Stomach smooth muscle (tissue), 2 donors: ENCODE data around the gene RFC4.

Experiments used
- H3K27ac ChIP-seq: one replicate; pipeline ENCODE4 v1.7.0; 2013; ENCODE audit warnings: mild to moderate bottlenecking, low read length, inconsistent platforms
- H3K27me3 ChIP-seq, 2 donors: one replicate each; pipeline ENCODE4 v1.7.0; 2013; ENCODE audit warnings: low read length in 2 of 2; ENCODE audit not compliant: insufficient read depth in 2 of 2, control insufficient read depth in 1 of 2
- H3K36me3 ChIP-seq, 2 donors: one replicate each; pipeline ENCODE4 v1.7.0; 2013; ENCODE audit warnings: low read length in 2 of 2; ENCODE audit not compliant: control insufficient read depth in 2 of 2, insufficient read depth in 2 of 2
- H3K4me1 ChIP-seq: one replicate; pipeline ENCODE4 v1.7.0; 2013; ENCODE audit warnings: low read length; ENCODE audit not compliant: control insufficient read depth, insufficient read depth
- H3K4me3 ChIP-seq, 2 donors: one replicate each; pipeline ENCODE4 v1.7.0; 2013; ENCODE audit warnings: low read length in 2 of 2
- H3K9ac ChIP-seq, 2 donors: one replicate each; pipeline ENCODE4 v1.7.0; 2013; ENCODE audit warnings: low read length in 2 of 2, mild to moderate bottlenecking in 1 of 2
- H3K9me3 ChIP-seq, 2 donors: one replicate each; pipeline ENCODE4 v1.7.0; 2013; ENCODE audit warnings: low read length in 2 of 2; ENCODE audit not compliant: control insufficient read depth in 2 of 2
- donor health status: healthy.
- donor health status: Pancreatic carcinoma.

Gene RFC4

DNA sequence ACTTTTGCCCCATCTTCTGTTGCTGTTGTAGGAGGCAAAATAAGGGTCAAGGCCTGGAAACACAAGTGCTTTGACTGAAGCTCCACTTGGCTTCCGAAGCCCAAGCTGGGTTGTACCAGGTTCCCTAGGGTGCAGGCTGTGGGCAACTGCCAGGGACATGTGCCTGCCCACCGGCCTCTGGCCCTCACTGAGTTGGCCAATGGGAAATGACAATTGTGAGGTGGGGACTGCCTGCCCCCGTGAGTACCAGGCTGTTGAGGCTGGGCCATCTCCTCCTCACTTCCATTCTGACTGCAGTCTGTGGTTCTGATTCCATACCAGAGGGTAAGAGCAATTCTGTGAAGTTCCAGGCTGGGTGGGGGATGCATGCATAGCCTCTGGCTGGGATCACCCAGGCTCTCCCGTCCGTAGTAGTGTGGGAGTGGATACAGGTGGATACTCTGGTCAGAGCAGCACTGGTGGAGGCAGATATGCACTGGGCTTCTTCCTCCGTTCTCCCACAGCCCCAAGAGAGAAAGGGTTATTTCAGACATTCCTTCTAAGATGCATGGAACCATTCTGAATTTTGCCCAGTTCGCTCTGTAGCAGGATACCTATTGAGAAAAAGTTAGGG lies 36.2 kb upstream of the RFC4 start, which contains the start of gene ADIPOQ:
Gene ADIPOQ, plus strand, starts transcription at position 285 of the 613 bp plus-strand sequence. CDS start 10,349 bp downstream, outside the sequence.
- no peaks in the 10 kb centered on the region for H3K9me3 ChIP-seq
- H3K4me3 ChIP-seq, result no peak within 1 kb of the TSS
- no peaks in the 10 kb centered on the region for H3K36me3 ChIP-seq
- peaks cover 0 to 5% of the 10 kb centered on the region in 2 donors for H3K27me3 ChIP-seq
- no peaks in the 10 kb centered on the region for H3K4me1 ChIP-seq
- H3K27ac ChIP-seq, result no peak within 1 kb of the TSS
- H3K9ac ChIP-seq, result no peak within 1 kb of the TSS

- H3K4me3 ChIP-seq, result no peak overlapping the region
- H3K4me1 ChIP-seq, result no peaks in the 10 kb centered on the region
- H3K9me3 ChIP-seq, result no peaks in the 10 kb centered on the region
- peaks cover 0 to 5% of the 10 kb centered on the region in 2 donors for H3K27me3 ChIP-seq
- no peak overlapping the region for H3K27ac ChIP-seq
- H3K9ac ChIP-seq, result no peak overlapping the region
- H3K36me3 ChIP-seq, result no peaks in the 10 kb centered on the region
These were observed 35.3 kb upstream of the RFC4 start for GRCh38 chr3:186841620-186842019.

GRCh38 chr3:186839874-186840641 lies 33.8 kb upstream of the RFC4 start:
- H3K9me3 ChIP-seq, result no peaks in the 10 kb centered on the region
- no peak overlapping the region for H3K9ac ChIP-seq
- H3K4me3 ChIP-seq, result no peak overlapping the region
- H3K27me3 ChIP-seq, result peaks cover 0 to 3% of the 10 kb centered on the region in 2 donors
- no peak overlapping the region for H3K27ac ChIP-seq
- no peaks in the 10 kb centered on the region for H3K36me3 ChIP-seq
- H3K4me1 ChIP-seq, result no peaks in the 10 kb centered on the region

GRCh38 chr3:186832276-186832675 lies 26.0 kb upstream of the RFC4 start:
- Histone ChIP-seq H3K4me3 (no peak overlapping the region), H3K36me3 (no peaks in the 10 kb centered on the region), H3K4me1 (peaks cover 7% of the 10 kb centered on the region), H3K27ac (no peak overlapping the region), H3K9me3 (no peaks in the 10 kb centered on the region), H3K27me3 (peaks cover 17 to 31% of the 10 kb centered on the region in 2 donors), H3K9ac (no peak overlapping the region)

- H3K9me3 ChIP-seq, result no peaks in the 10 kb centered on the region
- H3K36me3 ChIP-seq, result no peaks in the 10 kb centered on the region
- no peak overlapping the region for H3K9ac ChIP-seq
- H3K4me3 ChIP-seq, result no peak overlapping the region
- H3K27ac ChIP-seq, result no peak overlapping the region
- peaks cover 17 to 31% of the 10 kb centered on the region in 2 donors for H3K27me3 ChIP-seq
- H3K4me1 ChIP-seq, result peaks cover 7% of the 10 kb centered on the region
These were observed 25.5 kb upstream of the RFC4 start for GRCh38 chr3:186831798-186832197.

DNA sequence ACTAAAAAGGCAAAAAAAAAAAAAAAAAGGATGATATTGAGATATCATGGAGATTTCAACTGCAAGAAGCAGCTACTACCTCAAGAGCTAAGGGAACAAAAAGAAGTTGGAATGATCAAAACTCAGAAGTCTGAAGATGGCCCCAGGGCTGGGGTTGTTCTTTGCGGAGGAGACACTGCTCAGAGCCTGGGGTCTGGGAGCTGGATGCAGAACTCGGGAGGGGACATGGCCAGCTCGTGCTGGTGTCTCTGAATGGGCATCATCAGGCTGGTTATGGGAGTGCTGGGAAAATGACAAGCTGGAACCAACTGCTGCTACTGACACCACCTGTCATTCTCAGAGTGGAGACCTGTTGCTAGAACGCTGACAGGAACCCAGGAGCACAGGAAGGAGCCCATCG lies 22.1 kb upstream of the RFC4 start:
- H3K9ac ChIP-seq, result no peak overlapping the region
- H3K27ac ChIP-seq, result no peak overlapping the region
- H3K4me1 ChIP-seq, result peaks cover 10% of the 10 kb centered on the region
- H3K9me3 ChIP-seq, result no peaks in the 10 kb centered on the region
- no peaks in the 10 kb centered on the region for H3K36me3 ChIP-seq
- H3K4me3 ChIP-seq, result no peak overlapping the region
- peaks cover 39 to 46% of the 10 kb centered on the region in 2 donors for H3K27me3 ChIP-seq

- peaks cover 39 to 43% of the 10 kb centered on the region in 2 donors for H3K27me3 ChIP-seq
- H3K4me3 ChIP-seq, result peak overlapping the region; percentile 58 to 73
- no peak overlapping the region for H3K27ac ChIP-seq
- H3K36me3 ChIP-seq, result no peaks in the 10 kb centered on the region
- peak overlapping the region in 1 of 2 donors; percentile 52 for H3K9ac ChIP-seq
- no peaks in the 10 kb centered on the region for H3K9me3 ChIP-seq
- peaks cover 10% of the 10 kb centered on the region for H3K4me1 ChIP-seq
These were observed 20.9 kb upstream of the RFC4 start for GRCh38 chr3:186826976-186827857.

DNA sequence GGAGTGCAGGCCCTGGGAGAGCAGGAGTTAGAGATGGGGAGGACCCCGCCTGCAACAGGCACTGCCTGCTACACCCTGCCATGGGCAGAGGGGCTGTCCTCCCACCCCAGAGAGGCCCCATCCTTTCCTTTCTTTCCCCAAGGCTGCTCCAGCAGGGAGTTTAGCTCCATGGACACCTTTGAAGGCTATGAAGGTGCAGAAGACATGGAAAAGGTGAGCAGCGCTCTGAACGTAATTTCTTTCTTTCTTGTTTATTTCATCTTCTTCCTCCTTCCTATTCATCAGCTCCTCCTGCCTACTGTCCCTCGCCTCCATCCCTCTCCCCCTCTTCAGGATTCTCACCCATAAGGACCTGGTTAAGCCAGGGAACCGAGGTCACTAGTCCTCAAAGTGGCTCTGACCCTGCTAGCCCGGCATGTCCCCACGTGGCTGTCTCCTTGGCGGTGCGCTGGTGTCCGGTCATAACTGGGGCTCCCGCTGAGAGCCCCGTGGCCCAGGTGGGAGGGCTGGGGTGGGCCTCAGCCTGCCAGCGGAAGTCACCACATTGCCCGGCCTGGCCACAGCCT lies 20.2 kb upstream of the RFC4 start:
- no peak overlapping the region for H3K9ac ChIP-seq
- H3K36me3 ChIP-seq, result no peaks in the 10 kb centered on the region
- no peaks in the 10 kb centered on the region for H3K9me3 ChIP-seq
- peak overlapping the region in 1 of 2 donors; percentile 44 for H3K4me3 ChIP-seq
- peaks cover 10% of the 10 kb centered on the region for H3K4me1 ChIP-seq
- peaks cover 34 to 38% of the 10 kb centered on the region in 2 donors for H3K27me3 ChIP-seq
- no peak overlapping the region for H3K27ac ChIP-seq

DNA sequence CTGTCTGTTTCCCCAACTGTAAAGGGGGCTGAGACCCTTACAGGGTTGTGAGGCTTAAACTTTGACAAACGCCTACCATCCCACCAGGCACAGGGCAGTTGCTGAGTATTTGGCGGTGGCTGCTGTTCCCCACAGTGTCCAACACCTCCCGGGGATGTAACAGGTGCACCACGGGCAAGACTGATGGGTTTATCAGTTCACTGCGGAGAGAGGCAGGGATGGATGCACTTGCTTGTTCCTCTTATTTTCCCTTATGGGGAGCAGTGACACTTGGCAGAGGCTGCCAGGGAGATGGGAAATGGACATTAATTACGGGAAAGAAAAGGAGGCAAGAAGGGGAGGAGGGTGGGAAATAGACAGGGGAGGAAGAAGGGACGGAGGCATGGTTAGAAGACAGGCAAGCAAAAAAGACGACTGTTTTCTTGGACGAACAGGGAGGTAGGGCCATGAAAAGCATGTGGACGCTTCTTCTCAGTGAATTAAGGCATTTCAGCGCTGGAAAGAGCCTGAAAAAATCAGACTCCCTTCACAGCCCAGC lies 19.7 kb upstream of the RFC4 start:
- H3K9ac ChIP-seq, result no peak overlapping the region
- H3K4me1 ChIP-seq, result peaks cover 10% of the 10 kb centered on the region
- H3K4me3 ChIP-seq, result no peak overlapping the region
- peaks cover 32 to 36% of the 10 kb centered on the region in 2 donors for H3K27me3 ChIP-seq
- H3K27ac ChIP-seq, result no peak overlapping the region
- H3K9me3 ChIP-seq, result no peaks in the 10 kb centered on the region
- no peaks in the 10 kb centered on the region for H3K36me3 ChIP-seq

GRCh38 chr3:186825294-186825821 lies 19.1 kb upstream of the RFC4 start:
- Histone ChIP-seq H3K4me1 (peaks cover 10% of the 10 kb centered on the region), H3K36me3 (no peaks in the 10 kb centered on the region), H3K4me3 (no peak overlapping the region), H3K9me3 (no peaks in the 10 kb centered on the region), H3K27me3 (peaks cover 32% of the 10 kb centered on the region in 2 donors), H3K27ac (no peak overlapping the region), H3K9ac (no peak overlapping the region)
